Measurements from ENCODE around the gene PREX1. TPM values are rescaled to one million over a fixed set of nuclear protein-coding genes. Genes with fewer than 3 reads are reported as not detected.
"Not testable (repeated sequence)": the region's sequence is repeated elsewhere in the genome, so short reads cannot be mapped to it uniquely, and the experiment has no call there.

PREX1 gene
- total RNA-seq, 1 donor from 2014 or later = 66.0 TPM

DNA sequence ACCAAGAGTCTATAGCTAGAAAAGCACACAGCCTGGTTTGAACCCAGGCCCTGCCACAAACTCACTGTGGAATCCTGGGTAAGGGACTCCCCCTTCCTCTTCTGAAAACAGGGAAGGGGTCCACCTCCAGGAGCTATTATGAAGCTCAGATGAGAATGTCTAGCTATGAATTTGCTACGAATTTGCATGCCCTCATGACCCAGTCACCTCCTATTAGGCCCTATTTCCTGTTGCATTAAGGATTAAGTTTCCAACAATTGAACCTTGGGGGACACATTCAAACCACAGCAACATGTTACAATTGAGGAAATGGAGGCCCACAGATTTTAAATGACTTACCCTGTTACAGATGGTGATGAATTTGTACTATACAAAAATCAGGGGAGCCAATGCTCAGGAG lies 46.2 kb downstream of the PREX1 start:
- ATAC-seq (no peak), DNase-seq (no peak)
- peaks cover 4% of the 10 kb centered on the region for H3K9me3 ChIP-seq
- TF ChIP-seq, protein P1, sequence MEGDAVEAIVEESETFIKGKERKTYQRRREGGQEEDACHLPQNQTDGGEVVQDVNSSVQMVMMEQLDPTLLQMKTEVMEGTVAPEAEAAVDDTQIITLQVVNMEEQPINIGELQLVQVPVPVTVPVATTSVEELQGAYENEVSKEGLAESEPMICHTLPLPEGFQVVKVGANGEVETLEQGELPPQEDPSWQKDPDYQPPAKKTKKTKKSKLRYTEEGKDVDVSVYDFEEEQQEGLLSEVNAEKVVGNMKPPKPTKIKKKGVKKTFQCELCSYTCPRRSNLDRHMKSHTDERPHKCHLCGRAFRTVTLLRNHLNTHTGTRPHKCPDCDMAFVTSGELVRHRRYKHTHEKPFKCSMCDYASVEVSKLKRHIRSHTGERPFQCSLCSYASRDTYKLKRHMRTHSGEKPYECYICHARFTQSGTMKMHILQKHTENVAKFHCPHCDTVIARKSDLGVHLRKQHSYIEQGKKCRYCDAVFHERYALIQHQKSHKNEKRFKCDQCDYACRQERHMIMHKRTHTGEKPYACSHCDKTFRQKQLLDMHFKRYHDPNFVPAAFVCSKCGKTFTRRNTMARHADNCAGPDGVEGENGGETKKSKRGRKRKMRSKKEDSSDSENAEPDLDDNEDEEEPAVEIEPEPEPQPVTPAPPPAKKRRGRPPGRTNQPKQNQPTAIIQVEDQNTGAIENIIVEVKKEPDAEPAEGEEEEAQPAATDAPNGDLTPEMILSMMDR (IDR thresholded peaks at IDR 0.05) = no peak
- H3K4me3 ChIP-seq = no peak overlapping the region
- H3K4me1 ChIP-seq = peaks cover 18% of the 10 kb centered on the region
- intact Hi-C loops (cut with DNase I) = no loop called here
- no peak overlapping the region for H3K27ac ChIP-seq
- no peaks in the 10 kb centered on the region for H3K27me3 ChIP-seq
- no peaks in the 10 kb centered on the region for H3K36me3 ChIP-seq

DNA sequence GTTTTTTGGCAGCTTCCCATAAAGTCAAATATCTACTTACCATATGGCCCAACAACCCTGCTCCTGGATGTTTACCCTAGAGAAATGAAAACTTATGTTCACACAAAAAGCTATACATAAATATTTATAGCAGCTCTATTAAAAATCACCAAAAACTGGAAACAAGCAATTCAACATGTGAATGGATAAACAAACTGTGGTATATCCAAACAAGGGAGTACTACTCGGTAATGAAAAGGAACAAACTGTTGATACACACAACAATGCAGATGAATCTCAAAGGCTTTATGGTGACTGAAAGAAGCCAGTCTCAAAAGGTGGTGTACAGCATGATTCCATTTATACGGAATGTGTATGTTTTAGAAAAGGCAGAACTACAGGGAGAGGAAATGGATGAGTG lies 48.4 kb downstream of the PREX1 start:
- H3K4me1 ChIP-seq = peaks cover 23% of the 10 kb centered on the region
- TF ChIP-seq, protein P1 (IDR thresholded peaks at IDR 0.05) = no peak
- DNase-seq (no peak), ATAC-seq (no peak)
- H3K27me3 ChIP-seq = no peaks in the 10 kb centered on the region
- H3K27ac ChIP-seq = no peak overlapping the region
- intact Hi-C loops (cut with DNase I) = no loop called here
- no peaks in the 10 kb centered on the region for H3K36me3 ChIP-seq
- H3K9me3 ChIP-seq = peaks cover 4% of the 10 kb centered on the region
- no peak overlapping the region for H3K4me3 ChIP-seq

DNA sequence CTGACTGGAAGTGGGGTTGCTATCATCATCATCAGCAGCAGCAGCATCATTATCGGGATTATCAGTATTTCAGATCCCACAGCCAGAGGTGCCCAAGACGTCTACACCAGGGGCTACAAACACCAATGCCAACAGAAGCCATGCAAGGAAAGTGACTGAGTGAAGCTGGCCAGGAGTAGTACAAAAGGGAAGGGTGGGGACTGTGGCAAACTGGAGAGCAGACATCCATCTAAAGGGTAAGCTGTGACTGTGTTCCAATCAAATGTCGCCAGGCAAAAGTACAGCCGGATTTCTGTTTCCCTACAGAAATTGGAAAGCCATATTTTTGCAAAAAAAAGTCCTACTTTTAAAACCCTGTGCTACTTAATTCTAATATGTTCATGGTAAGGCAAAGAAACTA lies 50.0 kb downstream of the PREX1 start:
- H3K4me1 ChIP-seq = peaks cover 27% of the 10 kb centered on the region
- H3K36me3 ChIP-seq = no peaks in the 10 kb centered on the region
- DNase-seq (no peak), ATAC-seq (no peak)
- H3K4me3 ChIP-seq = no peak overlapping the region
- no peaks in the 10 kb centered on the region for H3K27me3 ChIP-seq
- intact Hi-C loops (cut with DNase I) = no loop called here
- TF ChIP-seq, protein P1 (IDR thresholded peaks at IDR 0.05) = no peak
- H3K27ac ChIP-seq = no peak overlapping the region
- H3K9me3 ChIP-seq = peaks cover 4% of the 10 kb centered on the region

DNA sequence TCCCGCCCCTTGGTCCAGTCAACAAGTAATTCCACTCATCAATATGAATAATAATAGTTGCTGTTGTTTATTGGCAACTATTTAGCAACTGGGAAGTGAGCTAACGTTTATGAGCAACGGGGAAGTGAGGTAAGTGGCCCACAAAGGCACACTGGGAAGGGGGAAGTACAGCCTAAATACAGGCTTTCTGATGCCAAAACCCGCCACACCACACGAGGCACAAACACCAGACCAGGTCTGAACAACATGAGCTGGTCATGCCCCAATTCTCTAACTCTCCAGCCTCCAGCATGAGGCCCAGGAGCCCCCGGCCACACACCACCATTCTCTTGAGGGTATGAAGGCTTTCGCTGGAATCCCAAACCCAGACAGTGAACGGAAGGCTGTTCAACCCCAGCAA lies 50.8 kb downstream of the PREX1 start:
- TF ChIP-seq, protein P1 (IDR thresholded peaks at IDR 0.05) = no peak
- intact Hi-C loops (cut with DNase I) = no loop called here
- Histone ChIP-seq H3K4me1 (peaks cover 35% of the 10 kb centered on the region), H3K27ac (no peak overlapping the region), H3K27me3 (no peaks in the 10 kb centered on the region), H3K36me3 (no peaks in the 10 kb centered on the region), H3K4me3 (no peak overlapping the region), H3K9me3 (peaks cover 4% of the 10 kb centered on the region)
- ATAC-seq = peak; percentile 41
- no peak for DNase-seq

DNA sequence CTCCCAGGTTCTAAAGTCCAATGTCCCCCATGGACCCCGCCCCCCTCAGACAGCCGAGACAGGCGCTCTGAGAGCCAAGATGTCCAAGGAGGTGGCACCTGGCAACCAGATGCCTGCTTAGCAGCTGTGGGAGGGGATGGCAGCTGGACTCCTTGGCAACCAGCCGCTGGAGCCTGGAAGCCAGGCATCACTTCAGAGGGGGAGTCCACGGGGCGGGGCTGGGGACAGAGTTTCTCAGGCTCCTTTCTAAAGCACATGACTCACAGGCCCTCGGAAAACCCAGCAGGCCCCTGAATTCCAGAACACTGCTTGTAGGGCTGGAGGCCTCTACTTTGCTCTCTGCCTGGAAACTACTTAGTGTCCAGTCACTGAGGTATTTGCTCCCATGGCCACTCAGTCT lies 51.5 kb downstream of the PREX1 start:
- TF ChIP-seq, protein P1 (IDR thresholded peaks at IDR 0.05) = no peak
- H3K36me3 ChIP-seq = no peaks in the 10 kb centered on the region
- H3K27ac ChIP-seq = no peak overlapping the region
- intact Hi-C loops (cut with DNase I) = no loop called here
- ATAC-seq (no peak), DNase-seq (no peak)
- H3K4me3 ChIP-seq = no peak overlapping the region
- H3K4me1 ChIP-seq = peaks cover 41% of the 10 kb centered on the region
- H3K27me3 ChIP-seq = no peaks in the 10 kb centered on the region
- H3K9me3 ChIP-seq = peaks cover 4% of the 10 kb centered on the region

DNA sequence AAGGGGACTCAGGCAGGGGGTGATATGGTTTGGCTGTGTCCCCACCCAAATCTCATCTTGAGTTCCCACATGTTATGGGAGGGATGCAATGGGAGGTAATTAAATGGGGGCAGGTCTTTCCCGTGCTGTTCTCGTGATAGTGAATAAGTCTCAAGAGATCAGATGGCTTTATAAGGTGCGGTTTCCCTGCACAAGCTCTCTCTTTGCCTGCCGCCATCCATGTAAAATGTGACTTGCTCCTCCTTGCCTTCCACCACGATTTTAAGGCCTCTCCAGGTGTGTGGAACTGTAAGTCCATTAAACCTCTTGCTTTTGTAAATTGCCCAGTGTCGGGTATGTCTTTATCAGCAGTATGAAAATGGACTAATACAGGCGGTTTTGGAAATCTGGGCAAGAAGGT lies 52.3 kb downstream of the PREX1 start:
- H3K9me3 ChIP-seq; H3K27ac ChIP-seq; intact Hi-C loops (cut with DNase I); H3K4me3 ChIP-seq; H3K36me3 ChIP-seq; H3K27me3 ChIP-seq; DNase-seq; ATAC-seq: not testable (repeated sequence)
- H3K4me1 ChIP-seq = peaks cover 49% of the 10 kb centered on the region

Data from upper lobe of right lung (tissue), 1 donor.